IMR-90 (cell line): ENCODE measurements around the gene EVI2A. TPM values are rescaled to one million over a fixed set of nuclear protein-coding genes. Genes with fewer than 3 reads are reported as not detected.
A peak's percentile ranks its signal among the peaks of the same experiment; 100 is the strongest.

ENCODE experiments used
- ATAC-seq: fragments of 200-7000 bp; cut with Tn5 transposase; 2 replicates; pipeline ENCODE4 v1.9.1; 2020; ENCODE audit warnings: low read depth, mild to moderate bottlenecking, moderate library complexity
- BruUV-seq: library from RNA; stranded (reverse); fragments of 400-500 nt; replicated peaks from 2 replicates; lab custom pipeline; 2021; lab: Mats Ljungman, UMichigan
- CTCF ChIA-PET: fragments of 300-600 bp; formaldehyde crosslinking; extraction: SDS; loops from one replicate; lab custom pipeline; 2021; ENCODE audit warnings: antibody characterized with exemption; lab: Yijun Ruan, JAX
- POLR2A ChIA-PET: fragments of 300-600 bp; sonication (Branson Sonifier 250); formaldehyde crosslinking; loops from one replicate; lab custom pipeline; 2022; ENCODE audit warnings: antibody characterized with exemption; ENCODE audit not compliant: unreplicated experiment; lab: Charles Lee
- DNase-seq: peaks from one replicate; pipeline ENCODE4 v3.0.0; 2013
- H2AFZ ChIP-seq: replicated peaks from 2 replicates; pipeline ENCODE3; 2013; ENCODE audit warnings: low read length, mild to moderate bottlenecking; ENCODE audit not compliant: poor library complexity
- H2AK5ac ChIP-seq: 2 replicates; pipeline ENCODE4 v1.6.1; 2013; ENCODE audit warnings: low read depth, low read length, inconsistent platforms
- H2AK9ac ChIP-seq: replicated peaks from 2 replicates; pipeline ENCODE3; 2013; ENCODE audit warnings: mild to moderate bottlenecking, low read depth, low read length, moderate library complexity; ENCODE audit not compliant: poor library complexity
- H2BK120ac ChIP-seq: 2 replicates; pipeline ENCODE4 v1.6.1; 2013; ENCODE audit warnings: low read depth, low read length, inconsistent platforms
- H2BK15ac ChIP-seq: 3 replicates; pipeline ENCODE4 v1.6.1; 2013; ENCODE audit warnings: low read depth, low read length, inconsistent platforms
- H2BK20ac ChIP-seq: 2 replicates; pipeline ENCODE4 v1.6.1; 2013; ENCODE audit warnings: low read depth, mild to moderate bottlenecking, inconsistent platforms, low read length, moderate library complexity
- H2BK5ac ChIP-seq: 2 replicates; pipeline ENCODE4 v1.6.1; 2013; ENCODE audit warnings: mild to moderate bottlenecking, low read depth, low read length, inconsistent platforms; ENCODE audit not compliant: poor library complexity, severe bottlenecking
- H3K14ac ChIP-seq: replicated peaks from 2 replicates; pipeline ENCODE4 v1.6.1; 2013; ENCODE audit warnings: low read depth, low read length, inconsistent platforms
- H3K18ac ChIP-seq: 2 replicates; pipeline ENCODE4 v1.6.1; 2013; ENCODE audit warnings: low read depth, low read length, control low read depth
- H3K23ac ChIP-seq: 2 replicates; pipeline ENCODE4 v1.6.1; 2013; ENCODE audit warnings: low read depth, low read length, inconsistent platforms
- H3K27ac ChIP-seq: 2 replicates; pipeline ENCODE4 v1.5.1; 2013; ENCODE audit warnings: mild to moderate bottlenecking, control low read depth, low read length; ENCODE audit not compliant: insufficient read depth
- H3K27me3 ChIP-seq: 2 replicates; pipeline ENCODE4 v1.6.1; 2013; ENCODE audit warnings: low read length; ENCODE audit not compliant: control insufficient read depth, insufficient read depth
- H3K36me3 ChIP-seq: 2 replicates; pipeline ENCODE4 v1.6.1; 2013; ENCODE audit warnings: low read length, mixed read lengths; ENCODE audit not compliant: control insufficient read depth, insufficient read depth
- H3K4ac ChIP-seq: 2 replicates; pipeline ENCODE4 v1.6.1; 2013; ENCODE audit warnings: low read depth, low read length, inconsistent platforms
- H3K4me1 ChIP-seq: 2 replicates; pipeline ENCODE4 v1.6.1; 2013; ENCODE audit warnings: low read length, mixed read lengths; ENCODE audit not compliant: control insufficient read depth, insufficient read depth
- H3K4me2 ChIP-seq: 2 replicates; pipeline ENCODE4 v1.6.1; 2013; ENCODE audit warnings: low read depth, mild to moderate bottlenecking, control low read depth, low read length, moderate library complexity
- H3K4me3 ChIP-seq: 2 replicates; pipeline ENCODE4 v1.5.1; 2013; ENCODE audit warnings: low read depth, mild to moderate bottlenecking, control low read depth, low read length, moderate library complexity; ENCODE audit not compliant: insufficient read depth
- H3K56ac ChIP-seq: 2 replicates; pipeline ENCODE4 v1.6.1; 2013; ENCODE audit warnings: low read length, inconsistent platforms; ENCODE audit not compliant: insufficient read depth; ENCODE audit errors: extremely low read depth
- H3K79me1 ChIP-seq, 2 experiments: 2 replicates each; pipeline ENCODE4 v1.6.1; 2013; ENCODE audit warnings: low read length in 2 of 2, inconsistent platforms in 1 of 2, low read depth in 1 of 2
- H3K9ac ChIP-seq: 2 replicates; pipeline ENCODE4 v1.6.1; 2013; ENCODE audit warnings: low read depth, low read length, control low read depth
- H3K9me1 ChIP-seq: 2 replicates; pipeline ENCODE4 v1.6.1; 2013; ENCODE audit warnings: low read length, inconsistent platforms; ENCODE audit not compliant: insufficient read depth
- H3K9me3 ChIP-seq: 2 replicates; pipeline ENCODE4 v1.6.1; 2013; ENCODE audit warnings: low read length; ENCODE audit not compliant: control insufficient read depth, insufficient read depth
- H4K20me1 ChIP-seq: 2 replicates; pipeline ENCODE4 v1.6.1; 2013; ENCODE audit warnings: low read length, inconsistent platforms; ENCODE audit not compliant: insufficient read depth
- H4K5ac ChIP-seq: 2 replicates; pipeline ENCODE4 v1.6.1; 2013; ENCODE audit warnings: mild to moderate bottlenecking, low read depth, low read length, control low read depth
- H4K8ac ChIP-seq, 2 experiments: 2 replicates each; pipeline ENCODE4 v1.6.1; 2013; ENCODE audit warnings: low read depth in 2 of 2, low read length in 2 of 2, control low read depth in 1 of 2, inconsistent platforms in 1 of 2
- H4K91ac ChIP-seq: 2 replicates; pipeline ENCODE4 v1.6.1; 2013; ENCODE audit warnings: low read depth, low read length, inconsistent platforms; ENCODE audit not compliant: insufficient read depth
- CEBPB ChIP-seq: IDR thresholded peaks from 2 replicates; pipeline ENCODE4 v1.6.1; 2012; ENCODE audit warnings: low read depth, low read length, improper control_type of control experiment
- CHD1 ChIP-seq: IDR thresholded peaks from 2 replicates; pipeline ENCODE4 v1.6.1; 2012; ENCODE audit warnings: low read depth, low read length, improper control_type of control experiment
- MAFK ChIP-seq: IDR thresholded peaks from 2 replicates; pipeline ENCODE4 v1.6.1; 2012; ENCODE audit warnings: low read depth, low read length, improper control_type of control experiment
- POLR2A ChIP-seq: IDR thresholded peaks from 2 replicates; pipeline ENCODE4 v1.6.1; 2012; ENCODE audit warnings: mild to moderate bottlenecking, low read depth, low read length
- WGBS, 2 experiments: methylation state at CpG; one replicate each; pipeline versions ENCODE4 v1.1.5 to v1.1.7; 2013; ENCODE audit warnings: missing lambda C conversion rate in 2 of 2; ENCODE audit not compliant: insufficient read length in 1 of 2; ENCODE audit errors: extremely low coverage in 2 of 2; 5-methylcytosine and 5-hydroxymethylcytosine counted together
- dilution Hi-C: fragments of 300-500 bp; cut with HindIII; formaldehyde crosslinking; loops from one replicate; pipeline ENCODE4 v1.14.3; 2018; ENCODE audit warnings: low sequenced_read_pairs; ENCODE audit not compliant: unreplicated experiment
- in situ Hi-C: fragments of 300-500 bp; cut with MboI; formaldehyde crosslinking; loops from 3 replicates; pipeline ENCODE4 v1.14.3; 2019; ENCODE audit warnings: low sequenced_read_pairs, inconsistent platforms, mixed read lengths
- intact Hi-C: fragments of 100-400 bp; cut with micrococcal nuclease; formaldehyde crosslinking; loops from 2 replicates; pipeline ENCODE4 v1.10.0; 2022
- polyA plus RNA-seq, 3 experiments: library from polyadenylated mRNA; depleted of rRNA; stranded (reverse); fragments of >200 nt; gene quantifications; 2 replicates each; pipeline ENCODE4 v1.2.3, GENCODE V29; 2012; ENCODE audit warnings: low replicate concordance in 1 of 3
- total RNA-seq: library from RNA; depleted of rRNA; stranded (reverse); fragments of >200 nt; gene quantifications from 2 replicates; pipeline ENCODE4 v1.2.3, GENCODE V29; 2012
- TF ChIP-seq, protein P1 (sequence below): fragments of 150-350 bp; IDR thresholded peaks from 2 replicates; pipeline ENCODE4 v1.6.1; 2016; ENCODE audit warnings: low read depth, mild to moderate bottlenecking, low read length, moderate library complexity, borderline replicate concordance

EVI2A gene
- total and polyA plus RNA-seq, 2 of the 4 experiments (the other 2 are of a cell fraction): 0.50 to 0.90 TPM

GRCh38 chr17:31355935-31356334 is 34.5 kb upstream of the EVI2A start:
- H3K23ac ChIP-seq: no peak overlapping the region
- no TSS peak for BruUV-seq
- H4K5ac ChIP-seq: no peak overlapping the region
- no peak overlapping the region for H3K27ac ChIP-seq
- H2BK5ac ChIP-seq: no peak overlapping the region
- no peak overlapping the region for H2AK5ac ChIP-seq
- H2AFZ ChIP-seq: no peak overlapping the region
- DNase-seq (no peak), ATAC-seq (no peak)
- no peaks in the 10 kb centered on the region for H3K4me1 ChIP-seq
- no peak overlapping the region for H3K4ac ChIP-seq
- H3K9me1 ChIP-seq: no peaks in the 10 kb centered on the region
- in situ Hi-C loops (no loop called here), intact Hi-C loops (loop anchor here (5.0 kb wide), 1 partner anchor 89 kb away; no protein-coding TSS in a partner anchor), dilution Hi-C loops (no loop called here)
- peaks cover 0 to 6% of the 10 kb centered on the region in 2 experiments; a peak in 1 of 4 replicates for H3K79me1 ChIP-seq
- POLR2A ChIA-PET: interaction anchor here (0.5 kb wide), 1 partner anchor 192 kb away, joined by 3 read pairs; no protein-coding TSS in a partner anchor
- H4K20me1 ChIP-seq: no peaks in the 10 kb centered on the region
- WGBS, 2 experiments: no CpG with 5 or more reads among the region's 1 CpG
- H3K4me2 ChIP-seq: no peak overlapping the region
- no peak overlapping the region for H2BK15ac ChIP-seq
- no peak overlapping the region for H2AK9ac ChIP-seq
- no peaks in the 10 kb centered on the region for H3K27me3 ChIP-seq
- no peak overlapping the region for H4K91ac ChIP-seq
- H2BK120ac ChIP-seq: no peak overlapping the region
- no peak overlapping the region for H3K56ac ChIP-seq
- H3K9ac ChIP-seq: no peak overlapping the region
- peaks cover 25% of the 10 kb centered on the region for H3K36me3 ChIP-seq
- H3K14ac ChIP-seq: no peak overlapping the region
- H3K18ac ChIP-seq: no peak overlapping the region
- no peak overlapping the region for H4K8ac ChIP-seq
- CTCF ChIA-PET: no interaction called here
- H2BK20ac ChIP-seq: no peak overlapping the region
- H3K9me3 ChIP-seq: no peaks in the 10 kb centered on the region
- H3K4me3 ChIP-seq: no peak overlapping the region
- TF ChIP-seq, protein P1, sequence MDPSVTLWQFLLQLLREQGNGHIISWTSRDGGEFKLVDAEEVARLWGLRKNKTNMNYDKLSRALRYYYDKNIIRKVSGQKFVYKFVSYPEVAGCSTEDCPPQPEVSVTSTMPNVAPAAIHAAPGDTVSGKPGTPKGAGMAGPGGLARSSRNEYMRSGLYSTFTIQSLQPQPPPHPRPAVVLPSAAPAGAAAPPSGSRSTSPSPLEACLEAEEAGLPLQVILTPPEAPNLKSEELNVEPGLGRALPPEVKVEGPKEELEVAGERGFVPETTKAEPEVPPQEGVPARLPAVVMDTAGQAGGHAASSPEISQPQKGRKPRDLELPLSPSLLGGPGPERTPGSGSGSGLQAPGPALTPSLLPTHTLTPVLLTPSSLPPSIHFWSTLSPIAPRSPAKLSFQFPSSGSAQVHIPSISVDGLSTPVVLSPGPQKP: no peak
- TF ChIP-seq POLR2A (no peak), CEBPB (no peak), CHD1 (no peak), MAFK (peak; percentile 41; the same call in 1 of the 2 replicates)
